DND-41 (cell line): ENCODE data around the gene EIPR1.

Experiments used
- CTCF ChIP-seq: IDR thresholded peaks from 2 replicates; pipeline ENCODE4 v1.5.1; 2012; ENCODE audit warnings: borderline replicate concordance, low read length, moderate library complexity, mild to moderate bottlenecking; ENCODE audit not compliant: poor library complexity, severe bottlenecking; ENCODE audit errors: extremely low read depth
- EZH2 ChIP-seq: IDR thresholded peaks from 3 replicates; pipeline ENCODE4 v1.6.1; 2012; ENCODE audit warnings: borderline replicate concordance, low read depth, mild to moderate bottlenecking, moderate library complexity, low read length, inconsistent platforms; ENCODE audit not compliant: severe bottlenecking

- TF ChIP-seq CTCF (no peak), EZH2 (no peak)
Measured at GRCh38 chr2:3345621-3346020, 32.0 kb downstream of the EIPR1 start.
